ENCODE results near the gene VIPR1.
"Not testable (repeated sequence)": the region's sequence is repeated elsewhere in the genome, so short reads cannot be mapped to it uniquely, and the experiment has no call there.

Gene VIPR1

DNA sequence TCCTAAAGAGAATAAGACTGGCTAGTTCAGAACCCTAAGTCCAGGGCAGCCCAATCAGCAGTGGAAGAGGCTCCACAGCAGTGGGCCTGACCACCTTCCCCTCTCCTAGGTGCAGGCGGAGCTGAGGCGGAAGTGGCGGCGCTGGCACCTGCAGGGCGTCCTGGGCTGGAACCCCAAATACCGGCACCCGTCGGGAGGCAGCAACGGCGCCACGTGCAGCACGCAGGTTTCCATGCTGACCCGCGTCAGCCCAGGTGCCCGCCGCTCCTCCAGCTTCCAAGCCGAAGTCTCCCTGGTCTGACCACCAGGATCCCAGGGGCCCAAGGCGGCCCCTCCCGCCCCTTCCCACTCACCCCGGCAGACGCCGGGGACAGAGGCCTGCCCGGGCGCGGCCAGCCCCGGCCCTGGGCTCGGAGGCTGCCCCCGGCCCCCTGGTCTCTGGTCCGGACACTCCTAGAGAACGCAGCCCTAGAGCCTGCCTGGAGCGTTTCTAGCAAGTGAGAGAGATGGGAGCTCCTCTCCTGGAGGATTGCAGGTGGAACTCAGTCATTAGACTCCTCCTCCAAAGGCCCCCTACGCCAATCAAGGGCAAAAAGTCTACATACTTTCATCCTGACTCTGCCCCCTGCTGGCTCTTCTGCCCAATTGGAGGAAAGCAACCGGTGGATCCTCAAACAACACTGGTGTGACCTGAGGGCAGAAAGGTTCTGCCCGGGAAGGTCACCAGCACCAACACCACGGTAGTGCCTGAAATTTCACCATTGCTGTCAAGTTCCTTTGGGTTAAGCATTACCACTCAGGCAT lies 33.7 kb downstream of the VIPR1 start:
- no peak for DNase-seq

DNA sequence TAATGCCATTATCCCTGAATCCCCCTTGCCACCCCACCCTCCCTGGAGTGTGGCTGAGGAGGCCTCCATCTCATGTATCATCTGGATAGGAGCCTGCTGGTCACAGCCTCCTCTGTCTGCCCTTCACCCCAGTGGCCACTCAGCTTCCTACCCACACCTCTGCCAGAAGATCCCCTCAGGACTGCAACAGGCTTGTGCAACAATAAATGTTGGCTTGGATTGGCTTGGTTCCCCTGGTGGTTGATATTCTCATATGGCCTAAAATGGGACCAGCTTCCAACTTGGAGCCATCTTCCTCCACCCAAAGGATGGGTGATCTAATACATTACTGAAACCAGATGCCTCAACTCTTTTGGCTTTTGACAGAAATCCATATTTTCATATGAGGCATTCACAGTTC lies 34.9 kb downstream of the VIPR1 start:
- no peak for DNase-seq

DNA sequence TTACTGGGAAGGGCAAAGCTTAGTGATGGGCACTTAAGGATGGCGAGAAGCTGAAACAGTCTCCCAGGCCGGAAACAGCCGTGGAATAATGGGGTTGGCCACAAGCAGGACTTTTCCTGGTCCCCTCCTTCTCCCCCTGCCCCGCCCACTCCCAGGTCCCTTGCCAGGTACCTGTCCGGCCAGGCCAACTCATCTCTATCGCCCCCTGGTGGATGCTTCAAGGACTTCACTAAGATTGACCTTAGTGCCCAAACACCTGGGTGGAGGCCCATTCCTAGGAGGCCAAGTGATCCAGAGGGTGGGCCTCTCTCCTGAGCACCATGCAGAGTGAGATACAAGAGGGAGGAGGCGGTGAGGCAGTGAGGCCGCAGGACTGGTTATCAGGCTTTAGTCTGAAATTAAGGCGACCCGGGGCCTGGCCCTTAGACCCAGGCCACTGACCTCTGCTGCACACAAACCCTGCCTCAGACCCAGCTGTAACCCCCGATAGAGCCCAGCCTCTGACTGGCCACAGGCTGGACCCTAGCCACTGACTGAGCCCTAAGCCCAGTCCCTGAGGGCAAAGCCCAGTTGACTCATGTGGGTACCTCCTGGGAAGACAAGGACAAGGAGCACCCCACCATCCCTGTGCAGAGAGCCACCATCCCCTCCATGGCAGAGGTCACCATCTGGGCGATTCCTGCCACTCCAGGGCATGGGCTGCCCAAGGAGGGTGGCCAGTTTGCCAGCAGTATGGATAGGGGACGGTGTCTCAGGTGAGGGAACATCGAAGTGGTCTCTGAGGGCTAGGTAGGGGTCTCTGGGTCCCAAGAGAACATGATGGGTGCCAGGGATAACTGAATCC lies 37.6 kb downstream of the VIPR1 start:
- DNase-seq: peak; percentile 27 to 54 (median 38)

DNA sequence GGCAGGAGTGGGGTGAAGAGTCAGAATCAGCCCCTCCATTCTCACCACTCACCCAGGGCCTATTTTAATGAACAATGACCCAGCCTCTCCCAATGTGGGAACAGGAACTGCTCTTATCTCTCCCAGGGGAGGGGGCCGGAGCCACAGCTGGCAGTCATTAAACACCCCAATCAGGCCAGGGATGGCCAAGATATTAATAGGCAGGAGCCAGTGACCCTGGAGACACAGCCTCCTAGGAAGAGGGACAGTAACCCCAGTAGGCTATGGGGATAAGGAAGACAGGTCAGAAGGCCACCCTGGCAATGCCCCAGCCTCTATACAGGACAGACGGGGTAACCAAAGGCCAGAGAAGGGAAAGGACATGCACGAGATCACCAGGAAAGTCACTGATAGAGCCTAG lies 38.6 kb downstream of the VIPR1 start:
- no peak for DNase-seq

DNA sequence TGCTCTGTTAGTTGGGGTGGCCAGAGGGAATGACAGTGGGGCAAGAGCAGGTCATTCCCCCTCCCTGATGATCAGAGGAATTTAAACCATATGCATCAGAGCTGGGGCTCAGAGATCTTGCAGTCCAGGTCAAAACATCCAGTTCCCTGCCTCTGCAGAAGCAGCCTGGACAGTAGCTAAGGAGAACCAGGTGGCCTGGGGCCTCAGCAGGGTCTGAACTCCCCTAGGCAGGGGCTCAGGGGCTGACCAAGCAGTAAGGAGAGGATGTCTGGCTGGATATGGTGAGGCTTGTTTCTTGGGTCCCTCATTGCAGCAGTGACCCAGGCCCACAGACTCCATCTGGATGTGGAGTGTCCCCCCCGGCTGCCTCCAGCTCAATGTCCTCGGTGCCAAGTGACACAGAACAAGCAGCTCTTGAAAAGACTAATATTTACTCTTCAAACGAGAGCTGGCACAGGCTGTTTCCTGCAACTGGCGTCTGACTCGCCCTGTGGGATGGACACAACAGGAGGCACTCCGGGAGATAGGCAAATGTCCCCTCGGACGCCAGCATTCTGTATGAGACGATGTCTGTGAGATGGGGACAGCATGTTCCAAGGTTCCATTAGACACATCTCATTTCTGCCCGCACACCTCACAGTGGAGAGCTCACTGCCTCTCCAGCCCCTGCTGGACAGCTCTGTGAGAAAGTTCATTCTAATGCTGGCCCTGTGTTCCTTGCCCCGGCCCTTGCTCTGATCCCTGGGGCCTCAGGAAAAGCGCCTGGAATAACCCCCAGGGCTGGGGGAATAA lies 42.2 kb downstream of the VIPR1 start:
- no peak for DNase-seq

DNA sequence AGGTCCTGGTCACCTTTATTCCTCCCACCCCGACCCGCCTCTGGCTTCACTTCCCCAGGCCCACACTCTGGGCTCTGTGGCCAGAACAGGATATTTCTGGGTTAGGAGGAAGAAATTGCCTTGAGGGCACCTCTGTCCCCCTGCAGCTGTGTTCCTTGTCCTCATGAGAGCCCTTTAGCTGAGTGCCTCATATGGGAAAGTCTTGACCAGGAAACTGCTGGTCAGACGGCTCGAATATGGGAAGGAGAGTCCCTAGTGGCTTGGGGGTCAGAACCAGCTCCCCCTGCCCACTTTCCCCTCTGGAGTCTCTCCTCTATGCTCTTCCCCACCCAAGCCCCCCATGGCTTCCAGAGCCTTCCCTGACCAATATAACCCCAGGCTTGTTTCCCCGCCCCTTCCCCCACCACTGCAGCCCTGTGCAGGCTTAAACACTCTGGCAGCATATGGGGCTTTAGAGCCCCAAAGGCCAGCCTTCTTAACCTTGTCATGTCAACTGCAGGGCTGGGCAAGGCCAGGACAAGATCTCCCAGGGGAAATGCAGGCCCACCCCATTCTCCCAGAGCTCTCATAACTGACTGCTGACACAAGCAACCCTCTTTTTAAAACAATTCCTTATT lies 42.9 kb downstream of the VIPR1 start:
- no peak for DNase-seq

DNA sequence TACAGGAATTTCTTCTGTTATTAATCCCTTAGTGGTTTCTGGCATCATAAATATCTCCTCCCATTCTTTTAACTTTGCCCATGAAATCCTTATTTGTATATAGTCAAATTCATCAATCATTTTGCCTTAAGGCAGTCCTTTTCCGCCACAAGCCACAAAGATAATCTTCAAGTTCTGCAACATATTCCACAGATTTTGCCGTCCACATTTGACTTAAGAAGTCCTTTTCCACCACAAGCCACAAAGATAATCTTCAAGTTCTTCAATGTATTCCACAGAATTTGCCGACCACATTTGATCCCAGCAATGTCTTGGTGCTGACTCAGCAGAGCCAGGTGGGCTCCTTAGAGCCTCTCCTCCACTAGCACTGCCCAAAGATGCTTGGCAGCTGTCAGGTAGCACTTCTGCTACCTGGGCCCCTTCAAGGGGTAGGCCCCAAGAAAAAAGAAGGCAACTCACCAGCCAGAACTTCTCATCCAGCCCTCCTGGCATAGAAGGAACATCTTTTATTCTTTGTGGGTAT lies 44.3 kb downstream of the VIPR1 start:
- no peak for DNase-seq

DNA sequence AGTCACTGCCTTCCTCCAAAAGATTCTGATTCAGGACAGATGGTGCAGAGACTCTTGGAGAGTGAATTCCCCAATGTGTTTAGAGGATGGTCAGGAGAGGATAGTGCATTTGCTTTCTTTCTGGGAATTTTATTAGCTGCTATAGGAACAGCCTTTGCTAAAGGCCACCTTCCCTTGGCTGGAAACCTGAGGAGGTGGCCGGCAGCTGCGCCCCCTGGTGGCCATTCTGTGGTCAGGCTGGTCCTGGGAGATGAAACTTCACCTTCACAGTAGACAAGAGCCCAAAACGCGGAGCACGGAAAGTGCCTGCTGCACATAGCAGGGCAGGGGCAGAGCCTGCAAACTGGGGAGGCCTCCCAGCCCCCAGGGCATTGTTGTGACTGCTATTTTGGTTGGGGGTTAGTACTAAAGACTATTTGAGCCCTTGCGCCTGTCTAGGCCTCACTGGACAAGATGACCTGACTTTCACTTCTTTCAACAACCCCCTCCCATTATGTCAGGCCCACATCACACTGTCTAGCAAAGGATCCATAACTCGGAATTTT lies 45.0 kb downstream of the VIPR1 start:
- DNase-seq: peak; percentile 36 to 54 (median 44)

DNA sequence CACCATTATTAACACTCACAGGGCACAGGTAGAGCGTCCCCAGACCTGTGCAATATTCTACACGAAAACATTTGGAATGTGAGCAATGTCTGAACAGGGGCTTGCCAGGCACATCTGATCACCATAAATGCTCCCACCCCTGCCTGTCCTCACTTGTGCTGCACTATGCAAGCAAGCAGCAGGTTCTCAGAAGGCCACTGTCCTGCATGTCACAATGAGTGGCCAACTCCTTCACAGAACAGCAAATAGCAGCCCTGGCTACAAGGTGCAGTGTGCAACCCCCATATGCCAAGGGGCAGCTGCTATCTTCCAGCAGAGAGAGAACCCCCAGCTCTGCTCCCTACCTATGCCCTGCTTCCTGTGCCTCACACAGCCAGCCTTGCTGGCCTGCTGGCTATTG lies 46.7 kb downstream of the VIPR1 start:
- DNase-seq: no peak

DNA sequence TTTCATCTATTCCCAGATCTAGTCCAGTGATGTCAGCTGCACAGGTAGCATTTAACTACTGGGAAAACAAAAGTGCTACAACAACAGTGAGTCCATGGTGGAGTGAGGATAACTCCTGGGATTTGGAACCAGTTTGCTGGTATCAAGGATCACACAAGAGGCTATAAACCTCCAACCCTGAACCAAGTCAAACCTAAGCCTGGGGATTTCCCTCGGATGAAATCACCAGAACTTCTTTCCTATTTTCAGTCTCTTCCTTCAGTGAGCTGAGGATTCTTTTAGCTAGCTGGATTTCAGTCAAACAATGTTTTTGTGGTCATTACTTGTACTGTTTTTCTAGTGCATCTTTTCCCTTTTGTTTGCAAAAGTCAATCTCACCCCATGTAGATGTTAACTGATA lies 47.8 kb downstream of the VIPR1 start:
- no peak for DNase-seq

DNA sequence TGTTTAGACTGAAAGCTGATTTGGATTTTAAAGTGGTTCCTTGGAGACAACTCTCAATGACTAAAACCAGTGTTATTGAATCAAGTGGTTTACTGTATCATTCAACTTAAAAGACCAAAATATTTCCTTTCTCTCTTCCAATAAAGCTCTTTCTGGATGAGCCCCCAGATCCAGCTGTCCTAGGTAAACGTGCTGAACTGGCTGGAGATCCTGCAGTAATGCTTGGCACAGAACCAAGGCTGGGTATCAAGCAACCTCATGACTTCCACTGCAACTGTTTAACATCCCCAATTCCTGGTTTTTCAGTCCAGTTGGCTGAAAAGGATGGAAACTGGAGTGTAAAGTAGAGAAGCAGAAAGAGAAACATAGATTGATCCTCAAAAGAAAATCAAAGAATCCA lies 50.4 kb downstream of the VIPR1 start:
- DNase-seq: no peak

DNA sequence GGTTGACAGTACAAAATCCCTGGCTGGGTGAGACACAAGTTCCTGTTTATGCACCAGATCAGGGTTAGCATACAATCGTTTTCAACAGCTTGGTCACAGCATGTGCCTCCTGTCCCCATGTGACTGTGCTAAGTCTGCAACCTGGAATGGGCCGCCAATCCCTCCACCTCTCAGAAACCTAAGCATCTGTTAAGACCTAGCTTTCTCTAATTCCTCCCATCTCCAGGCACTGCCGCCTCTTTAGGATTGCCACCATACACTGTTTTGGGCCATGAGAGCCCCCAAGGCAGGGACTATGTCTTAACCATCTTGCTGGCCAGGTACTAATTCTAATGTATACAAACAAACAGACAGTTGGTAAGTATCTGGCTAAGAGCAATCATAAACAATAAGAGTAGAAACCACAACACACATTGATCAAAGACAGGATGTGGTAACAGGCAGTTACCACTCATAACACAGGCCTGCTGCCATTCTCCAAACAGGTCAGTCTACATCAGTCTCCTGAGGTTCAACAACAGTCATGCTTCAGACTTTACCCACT lies 53.7 kb downstream of the VIPR1 start:
- no peak for DNase-seq

DNA sequence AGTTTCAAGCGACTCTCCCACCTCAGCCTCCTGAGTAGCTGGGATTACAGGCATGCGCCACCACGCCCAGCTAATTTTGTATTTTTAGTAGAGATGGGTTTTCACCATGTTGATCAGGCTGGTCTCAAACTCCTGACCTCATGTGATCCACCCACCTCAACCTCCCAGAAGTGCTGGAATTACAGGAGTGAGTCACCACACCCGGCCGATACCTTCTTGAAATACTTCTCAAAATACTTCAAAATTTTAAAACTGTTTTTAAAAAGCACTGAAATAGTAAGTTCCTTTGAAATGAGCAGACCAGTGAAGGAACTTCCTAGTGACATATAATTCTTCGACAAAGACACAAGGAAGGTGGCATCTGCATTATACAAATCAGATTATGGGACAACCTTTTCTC lies 54.4 kb downstream of the VIPR1 start:
- DNase-seq: not testable (repeated sequence)

DNA sequence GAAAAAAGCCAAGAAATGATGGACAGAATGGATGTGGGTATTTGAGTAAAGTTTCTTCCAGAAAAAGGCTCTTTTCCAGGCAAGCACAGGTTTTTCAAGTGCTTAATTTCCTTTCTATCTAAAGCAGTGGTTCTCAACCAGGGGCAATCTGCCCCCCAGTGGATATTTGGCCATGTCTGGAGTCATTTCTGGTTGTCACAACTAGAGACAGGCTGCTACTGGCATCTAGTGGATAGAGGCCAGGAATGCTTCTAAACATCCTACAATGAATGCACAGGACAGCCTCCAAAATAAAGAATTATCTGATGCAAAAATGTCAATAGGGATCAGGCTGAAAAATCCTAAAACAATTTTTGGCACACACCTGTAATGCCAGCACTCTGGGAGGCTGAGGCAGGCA lies 55.4 kb downstream of the VIPR1 start:
- no peak for DNase-seq

DNA sequence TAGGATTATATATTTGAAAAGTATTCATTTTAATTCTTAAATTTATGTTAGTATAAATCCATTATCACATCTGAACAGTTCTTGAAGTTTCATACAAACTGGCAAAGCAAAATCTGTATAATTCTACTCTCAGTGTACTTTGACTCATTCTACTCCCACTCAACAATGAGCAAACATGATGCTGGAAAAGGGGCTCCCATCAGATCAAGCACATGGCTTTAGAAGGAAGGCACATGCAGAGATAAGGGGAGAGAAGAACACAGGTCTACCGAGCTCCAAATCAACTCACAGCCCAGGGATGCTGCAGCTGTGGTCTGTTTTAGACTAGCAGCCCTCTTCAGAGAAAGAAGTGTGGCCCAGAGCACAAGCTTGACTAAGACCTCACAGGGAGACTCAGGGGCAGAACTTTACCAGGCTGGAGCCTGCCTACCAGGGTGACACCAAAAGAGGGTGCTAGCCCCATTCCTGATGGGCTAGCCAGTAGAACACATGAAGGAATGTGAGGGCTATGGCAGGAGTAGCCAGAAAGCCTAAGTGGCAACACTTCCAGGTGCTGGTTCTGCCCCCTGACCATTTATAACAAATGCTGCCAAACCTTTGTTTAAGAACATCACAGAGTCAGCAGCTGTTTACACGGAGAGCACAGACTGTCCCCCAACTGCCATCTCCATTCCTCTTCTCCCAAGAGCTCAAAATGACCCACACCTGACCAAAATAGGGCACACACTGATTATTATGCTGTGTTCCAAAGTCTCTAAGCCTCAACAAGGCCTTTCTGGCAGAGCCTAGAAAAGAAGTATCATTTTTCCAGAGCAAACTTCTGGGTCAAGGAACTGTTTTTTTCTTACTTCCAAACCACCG lies 59.8 kb downstream of the VIPR1 start:
- no peak for DNase-seq

DNA sequence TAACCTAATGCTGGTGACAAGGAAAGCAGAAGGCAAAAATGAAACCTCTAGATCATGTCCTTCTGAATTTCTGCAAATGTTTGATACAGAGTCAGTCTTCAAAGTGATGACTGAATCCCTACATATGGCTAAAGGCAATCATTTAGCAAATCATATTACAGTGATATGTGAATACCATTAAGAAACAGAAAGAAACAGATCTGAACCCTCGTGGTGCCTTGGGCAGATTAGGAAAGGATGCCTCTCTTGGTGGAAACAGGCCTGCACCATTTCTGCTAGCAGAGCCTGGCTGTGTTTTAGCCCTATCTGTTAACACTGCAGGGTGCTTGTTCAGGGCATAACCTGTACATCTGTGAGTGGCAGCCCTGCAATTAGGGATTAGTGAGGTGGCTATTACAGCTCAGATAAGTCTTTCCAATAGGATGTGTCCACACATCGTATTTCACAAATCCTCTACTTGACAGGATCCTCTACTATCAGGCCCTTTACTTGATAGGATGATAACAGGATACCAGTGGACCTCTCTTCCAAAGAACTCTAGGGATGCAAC lies 67.2 kb downstream of the VIPR1 start:
- DNase-seq: no peak

DNA sequence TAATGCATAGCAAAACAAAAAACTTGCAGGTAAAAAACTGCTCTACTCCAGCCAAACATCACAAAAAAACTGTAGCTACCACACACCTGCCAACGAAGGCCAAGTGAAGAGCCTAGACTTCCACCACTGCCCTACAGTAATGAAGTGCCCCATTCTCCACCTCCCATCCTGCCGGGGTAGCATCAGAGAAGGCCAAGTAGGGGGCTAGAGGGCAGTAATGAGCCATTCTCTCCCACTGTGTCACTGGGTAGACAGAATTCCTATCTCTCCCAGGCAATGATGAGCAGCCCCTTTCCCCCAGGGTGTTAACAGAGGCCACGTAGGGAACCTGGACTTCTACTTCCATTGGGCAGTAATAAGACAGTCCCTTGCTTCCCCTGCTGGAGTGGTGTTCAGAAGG lies 69.8 kb downstream of the VIPR1 start:
- DNase-seq: no peak

DNA sequence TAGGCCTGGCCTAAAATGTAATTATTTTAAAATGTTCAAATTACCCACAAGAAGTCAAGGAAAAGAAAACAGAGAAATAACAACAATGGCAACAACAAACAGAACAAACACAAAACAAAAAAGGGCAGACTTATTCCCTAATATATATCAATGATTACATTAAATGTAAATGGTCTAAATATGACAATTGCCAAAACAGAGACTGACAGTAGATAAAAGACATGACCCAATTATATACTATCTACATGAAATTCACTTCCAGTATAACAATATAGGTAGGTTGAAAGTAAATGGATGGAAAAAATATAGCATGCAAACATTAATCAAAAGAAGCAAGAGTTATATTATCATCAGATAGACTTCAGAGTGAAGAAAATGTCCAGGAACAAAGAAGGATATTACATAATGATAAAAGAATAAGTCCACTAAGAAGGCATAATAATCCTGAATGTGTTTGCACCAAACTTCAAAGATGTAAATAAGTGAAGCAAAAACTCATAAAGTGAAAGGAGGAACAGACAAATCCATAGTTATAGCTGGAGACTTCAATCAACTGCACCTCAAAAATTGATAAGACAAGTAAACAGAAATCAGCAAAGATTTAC lies 72.8 kb downstream of the VIPR1 start:
- no peak for DNase-seq

DNA sequence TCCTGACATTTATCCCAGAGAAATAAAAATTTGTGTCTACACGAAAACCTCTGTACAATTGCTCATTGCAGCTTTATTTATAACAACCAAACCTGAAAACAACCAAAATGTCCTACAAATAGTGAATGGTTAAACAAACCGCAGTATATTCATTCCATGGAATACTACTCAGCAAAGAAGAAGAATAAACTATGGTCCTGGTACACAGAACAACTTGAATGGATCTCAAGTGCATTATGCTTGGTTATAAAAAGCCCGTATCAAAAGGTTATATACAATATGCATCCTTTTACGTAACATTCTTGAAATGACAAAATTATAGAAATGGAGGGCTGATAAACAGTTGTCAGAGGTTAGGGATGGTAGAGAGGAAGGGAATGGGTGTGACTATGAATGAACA lies 75.6 kb downstream of the VIPR1 start:
- DNase-seq: no peak

DNA sequence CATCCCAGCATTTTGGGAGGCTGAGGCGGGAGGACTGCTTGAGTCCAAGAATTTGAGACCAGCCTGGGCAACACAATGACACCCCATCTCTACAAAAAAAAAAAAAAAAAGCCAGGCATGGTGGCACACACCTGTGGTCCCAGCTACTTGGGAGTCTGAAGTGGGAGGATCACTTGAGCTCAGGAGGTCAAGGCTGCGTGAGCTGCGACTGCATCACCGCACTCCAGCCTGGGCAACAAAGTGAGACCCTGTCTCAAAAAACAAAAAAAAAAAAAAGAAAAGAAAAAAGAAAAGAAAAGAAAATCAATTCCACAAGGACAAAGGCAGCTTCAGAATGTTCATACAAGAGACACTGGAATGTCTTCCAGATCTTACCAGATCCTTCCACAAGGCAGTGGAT lies 76.9 kb downstream of the VIPR1 start:
- not testable (repeated sequence) for DNase-seq

DNA sequence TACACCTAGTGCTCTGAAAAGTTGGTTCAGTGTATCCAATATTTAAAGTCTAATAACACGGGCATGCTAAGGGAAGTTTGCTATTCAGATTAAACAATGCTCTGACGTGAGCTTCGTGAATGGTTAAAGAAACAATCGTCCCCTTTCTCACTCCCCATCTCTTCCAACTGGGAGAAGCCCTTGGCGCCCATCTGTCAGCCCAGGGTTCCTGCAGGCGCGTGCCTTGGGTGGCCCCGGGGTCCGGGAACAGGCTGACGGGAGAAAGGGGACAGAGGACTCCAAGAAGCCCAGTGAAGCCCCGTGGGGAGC lies 78.9 kb downstream of the VIPR1 start:
- DNase-seq: no peak

All from activated CD4-positive, CD25-positive, alpha-beta regulatory T cell (primary cell).